ENCODE results near the gene GAL3ST3.

DNA sequence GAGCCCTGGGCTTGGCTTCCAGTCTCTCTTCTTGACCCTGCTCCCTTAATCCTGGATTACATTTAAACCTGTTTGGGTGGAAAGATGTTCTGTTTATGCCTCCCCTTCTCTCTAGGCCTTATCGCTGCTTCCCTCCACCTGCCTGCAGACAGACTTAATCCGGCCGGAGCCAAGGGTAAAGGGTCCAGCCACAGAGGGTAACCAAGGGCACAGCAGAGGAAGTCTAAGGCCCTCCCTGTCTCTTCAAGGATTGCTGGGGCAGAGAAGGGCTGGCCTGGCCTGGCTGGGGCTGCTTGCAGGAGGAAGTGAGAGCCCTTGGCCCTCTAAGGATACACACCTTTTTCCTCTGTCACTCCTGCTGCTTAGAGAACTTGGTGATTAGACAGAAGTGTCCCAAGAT, 2.1 kb downstream of the GAL3ST3 start:
- TF ChIP-seq EZH2 (IDR thresholded peaks at IDR 0.05; ENCODE audit: low read length, missing control alignments) = no peak
- TF ChIP-seq, protein P1, sequence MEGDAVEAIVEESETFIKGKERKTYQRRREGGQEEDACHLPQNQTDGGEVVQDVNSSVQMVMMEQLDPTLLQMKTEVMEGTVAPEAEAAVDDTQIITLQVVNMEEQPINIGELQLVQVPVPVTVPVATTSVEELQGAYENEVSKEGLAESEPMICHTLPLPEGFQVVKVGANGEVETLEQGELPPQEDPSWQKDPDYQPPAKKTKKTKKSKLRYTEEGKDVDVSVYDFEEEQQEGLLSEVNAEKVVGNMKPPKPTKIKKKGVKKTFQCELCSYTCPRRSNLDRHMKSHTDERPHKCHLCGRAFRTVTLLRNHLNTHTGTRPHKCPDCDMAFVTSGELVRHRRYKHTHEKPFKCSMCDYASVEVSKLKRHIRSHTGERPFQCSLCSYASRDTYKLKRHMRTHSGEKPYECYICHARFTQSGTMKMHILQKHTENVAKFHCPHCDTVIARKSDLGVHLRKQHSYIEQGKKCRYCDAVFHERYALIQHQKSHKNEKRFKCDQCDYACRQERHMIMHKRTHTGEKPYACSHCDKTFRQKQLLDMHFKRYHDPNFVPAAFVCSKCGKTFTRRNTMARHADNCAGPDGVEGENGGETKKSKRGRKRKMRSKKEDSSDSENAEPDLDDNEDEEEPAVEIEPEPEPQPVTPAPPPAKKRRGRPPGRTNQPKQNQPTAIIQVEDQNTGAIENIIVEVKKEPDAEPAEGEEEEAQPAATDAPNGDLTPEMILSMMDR (conservative IDR thresholded peaks at IDR 0.05 in 1 of 2, IDR thresholded peaks at IDR 0.05 in 1 of 2; ENCODE audit: low read depth in 1 of 2, low read length in 2 of 2) = no peak
